Lung (tissue), 12 donors: Measurements from ENCODE around the gene WDR33. TPM values are rescaled to one million over a fixed set of nuclear protein-coding genes. Genes with fewer than 3 reads are reported as not detected.

Experiments used
- ATAC-seq: fragments of 200-7000 bp; cut with Tn5 transposase; one replicate; pipeline ENCODE4 v1.9.1; 2020; ENCODE audit warnings: moderate number of reproducible peaks; ENCODE audit not compliant: insufficient read depth, low FRiP score
- DNase-seq, 3 donors: peaks; one replicate each; pipeline ENCODE4 v3.0.0-alpha.2; 2013 to 2017
- H3K27ac ChIP-seq, 2 donors: one replicate each; pipeline ENCODE4 v1.5.1; 2013; ENCODE audit warnings: mild to moderate bottlenecking in 2 of 2, moderate library complexity in 2 of 2, control low read depth in 1 of 2, inconsistent platforms in 1 of 2, low read depth in 1 of 2, low read length in 1 of 2
- H3K27me3 ChIP-seq, 3 donors: one replicate each; pipeline ENCODE4 v1.5.1; 2013; ENCODE audit warnings: low read length in 2 of 3; ENCODE audit not compliant: control insufficient read depth in 3 of 3, insufficient read depth in 3 of 3
- H3K36me3 ChIP-seq, 4 donors: one replicate each; pipeline ENCODE4 v1.5.1; 2013; ENCODE audit warnings: low read length in 4 of 4, mild to moderate bottlenecking in 1 of 4, moderate library complexity in 1 of 4; ENCODE audit not compliant: control insufficient read depth in 4 of 4, insufficient read depth in 4 of 4
- H3K4me1 ChIP-seq, 5 donors: one replicate each; pipeline ENCODE4 v1.5.1; 2013; ENCODE audit warnings: low read length in 5 of 5, mild to moderate bottlenecking in 2 of 5, moderate library complexity in 1 of 5; ENCODE audit not compliant: control insufficient read depth in 5 of 5, insufficient read depth in 5 of 5
- H3K4me3 ChIP-seq: one replicate; pipeline ENCODE4 v1.5.1; 2013; ENCODE audit warnings: mild to moderate bottlenecking, control low read depth, moderate library complexity
- H3K9ac ChIP-seq, 2 donors: one replicate each; pipeline ENCODE4 v1.5.1; 2013; ENCODE audit warnings: low read length in 2 of 2, control low read depth in 1 of 2; ENCODE audit not compliant: insufficient read depth in 1 of 2
- H3K9me3 ChIP-seq, 4 donors: one replicate each; pipeline ENCODE4 v1.5.1; 2013; ENCODE audit warnings: low read length in 3 of 4, mild to moderate bottlenecking in 1 of 4, moderate library complexity in 1 of 4; ENCODE audit not compliant: control insufficient read depth in 4 of 4, insufficient read depth in 3 of 4
- CTCF ChIP-seq: IDR thresholded peaks from 2 replicates; pipeline ENCODE4 v1.5.1; 2012; ENCODE audit warnings: mild to moderate bottlenecking; ENCODE audit errors: control extremely low read depth, extremely low read depth
- WGBS, 2 donors: extraction: QIAGEN DNeasy Blood & Tissue Kit; methylation state at CpG; one replicate each; pipeline ENCODE4 v1.1.7; 2013; 5-methylcytosine and 5-hydroxymethylcytosine counted together
- polyA plus RNA-seq, 2 donors: library from polyadenylated mRNA; stranded (reverse); fragments of 200-250 nt; gene quantifications; one replicate each; pipeline ENCODE4 v1.2.1, GENCODE V29; 2013
- total RNA-seq, 2 donors: library from RNA; depleted of rRNA in 1 of 2; stranded (reverse); fragments of >200 nt in 1 of 2; gene quantifications; one replicate each; pipeline ENCODE4 v1.2.1, GENCODE V29; 2014 to 2021
- donor health status: control.
- donor health status: control.
- donor health status: Bipolar disorder and iron deficiency.
- donor health status: healthy.
- donor health status: DM: yes; HTN: yes; CAD: no.

The WDR33 gene
- total and polyA plus RNA-seq, 4 donors = 11.6 to 93.0 (median 29.2) TPM

- ATAC-seq (peak; percentile 90), DNase-seq (peak; percentile 94 to 96 (median 94))
- Histone ChIP-seq H3K4me3 (peak within 1 kb of the TSS; percentile 89), H3K9me3 (no peaks in the 10 kb centered on the region), H3K36me3 (peaks cover 0 to 8% (median 2%) of the 10 kb centered on the region in 4 donors), H3K4me1 (peaks cover 6 to 50% (median 10%) of the 10 kb centered on the region in 5 donors), H3K27me3 (no peaks in the 10 kb centered on the region), H3K9ac (peak within 1 kb of the TSS; percentile 59 to 74), H3K27ac (peak within 1 kb of the TSS; percentile 94 to 99)
- 0 to 1% methylated on average over 40 to 44 of the region's 44 CpGs for WGBS, 2 donors
- TF ChIP-seq CTCF = no peak
These were observed 109.7 kb downstream of the WDR33 start, which contains the start of gene SFT2D3 for GRCh38 chr2:127701193-127701650. TSS of gene SFT2D3 (plus strand) at chr2:127701497. CDS start at chr2:127701529, 32 bp downstream.

- DNase-seq (peak in 2 of 3 donors; percentile 29 to 37), ATAC-seq (peak; percentile 8)
- WGBS, 2 donors = 47 to 57% methylated on average over 17 of the region's 17 CpGs
- H3K9me3 ChIP-seq = no peaks in the 10 kb centered on the region
- peak overlapping the region; percentile 94 to 99 for H3K27ac ChIP-seq
- peak overlapping the region; percentile 59 to 67 for H3K9ac ChIP-seq
- TF ChIP-seq CTCF = no peak
- H3K36me3 ChIP-seq = peaks cover 0 to 5% (median 2%) of the 10 kb centered on the region in 4 donors
- H3K4me3 ChIP-seq = peak overlapping the region; percentile 28
- H3K4me1 ChIP-seq = peaks cover under 1 to 44% (median 12%) of the 10 kb centered on the region in 5 donors
- H3K27me3 ChIP-seq = no peaks in the 10 kb centered on the region
These were observed 110.3 kb downstream of the WDR33 start for GRCh38 chr2:127700527-127701192.

- ATAC-seq (no peak), DNase-seq (no peak)
- H3K36me3 ChIP-seq = peaks cover 0 to 5% (median 2%) of the 10 kb centered on the region in 4 donors
- no peaks in the 10 kb centered on the region for H3K27me3 ChIP-seq
- H3K27ac ChIP-seq = no peak overlapping the region
- H3K4me3 ChIP-seq = no peak overlapping the region
- no peak for TF ChIP-seq CTCF
- no peak overlapping the region for H3K9ac ChIP-seq
- H3K4me1 ChIP-seq = peaks cover 0 to 26% (median 11%) of the 10 kb centered on the region in 5 donors
- WGBS, 2 donors = 95% methylated on average over 27 of the region's 27 CpGs
- no peaks in the 10 kb centered on the region for H3K9me3 ChIP-seq
These were observed 112.2 kb downstream of the WDR33 start for GRCh38 chr2:127698553-127699355.
